CD4-positive, alpha-beta T cell (primary cell): ENCODE results near the gene EPB41L4A. TPM values are rescaled to one million over a fixed set of nuclear protein-coding genes. Genes with fewer than 3 reads are reported as not detected.

ENCODE experiments used
- ATAC-seq: fragments of 200-7000 bp; cut with Tn5 transposase; one replicate; pipeline ENCODE4 v1.10.0; 2022; ENCODE audit warnings: mild to moderate bottlenecking; ENCODE audit not compliant: poor library complexity
- CTCF ChIA-PET: fragments of 350-600 bp; sonication (Branson Sonifier 250); formaldehyde crosslinking; loops from one replicate; lab custom pipeline; 2021; ENCODE audit warnings: antibody characterized with exemption, inconsistent platforms; lab: Charles Lee
- POLR2A ChIA-PET: fragments of 350-600 bp; sonication (Branson Sonifier 250); formaldehyde crosslinking; loops from one replicate; lab custom pipeline; 2021; ENCODE audit warnings: antibody characterized with exemption, inconsistent platforms; lab: Charles Lee
- DNase-seq, 14 experiments: peaks; one replicate each; pipeline ENCODE4 v3.0.0-alpha.2; 2013 to 2020; ENCODE audit warnings: mixed read lengths in 2 of 14
- H3K27ac ChIP-seq, 2 donors: one replicate each; pipeline versions ENCODE4 v1.5.1 to v1.7.0; 2013; ENCODE audit warnings: low read length in 2 of 2, low read depth in 1 of 2, mild to moderate bottlenecking in 1 of 2
- H3K27me3 ChIP-seq, 2 experiments: 1 replicate in 1 of 2; 2 replicates in 1 of 2; pipeline versions ENCODE4 v1.6.1 to v1.7.0; 2013; ENCODE audit warnings: low read length in 2 of 2, control low read depth in 1 of 2, mild to moderate bottlenecking in 1 of 2, moderate library complexity in 1 of 2; ENCODE audit not compliant: insufficient read depth in 2 of 2, control insufficient read depth in 1 of 2
- H3K36me3 ChIP-seq: one replicate; pipeline ENCODE4 v1.6.1; 2013; ENCODE audit warnings: low read length, control low read depth; ENCODE audit not compliant: insufficient read depth
- H3K4me1 ChIP-seq: one replicate; pipeline ENCODE4 v1.6.1; 2013; ENCODE audit warnings: low read length, control low read depth; ENCODE audit not compliant: insufficient read depth
- H3K4me3 ChIP-seq: one replicate; pipeline ENCODE4 v1.5.1; 2013; ENCODE audit warnings: mild to moderate bottlenecking, low read length, moderate library complexity
- H3K9me3 ChIP-seq, 2 experiments: 1 replicate in 1 of 2; 2 replicates in 1 of 2; pipeline versions ENCODE4 v1.6.1 to v1.7.0; 2013; ENCODE audit warnings: low read length in 2 of 2, mild to moderate bottlenecking in 2 of 2, control low read depth in 1 of 2, moderate library complexity in 1 of 2; ENCODE audit not compliant: control insufficient read depth in 1 of 2, insufficient read depth in 1 of 2
- H3K27ac Mint-ChIP-seq: one replicate; pipeline ENCODE4 v1.8.0; 2020; ENCODE audit warnings: mixed read lengths
- H3K27me3 Mint-ChIP-seq: one replicate; pipeline ENCODE4 v1.8.0; 2021; ENCODE audit warnings: mixed read lengths
- H3K36me3 Mint-ChIP-seq: one replicate; pipeline ENCODE4 v1.8.0; 2021; ENCODE audit warnings: low read depth, mixed read lengths
- H3K4me1 Mint-ChIP-seq: one replicate; pipeline ENCODE4 v1.8.0; 2021; ENCODE audit warnings: low read depth, mixed read lengths
- H3K4me3 Mint-ChIP-seq: one replicate; pipeline ENCODE4 v1.8.0; 2020; ENCODE audit warnings: mild to moderate bottlenecking, mixed read lengths
- H3K9me3 Mint-ChIP-seq: one replicate; pipeline ENCODE4 v1.8.0; 2020; ENCODE audit warnings: mixed read lengths
- intact Hi-C, 2 experiments: fragments of 100-400 bp; cut with DNase I in 1 of 2; cut with micrococcal nuclease in 1 of 2; formaldehyde crosslinking; loops; one replicate each; pipeline versions ENCODE4 v1.15.1 to v1.9.0; 2023 to 2025; cut with DNase I, micrococcal nuclease
- total RNA-seq, 174 experiments: library from RNA in 2 of 174; stranded (reverse) in 2 of 174; gene quantifications; one replicate each; pipeline ENCODE4 v1.2.3 and lab custom pipeline; 2021 to 2026
- TF ChIP-seq, protein P1 (sequence below): fragments of 200-600 bp; IDR thresholded peaks from one replicate; pipeline ENCODE4 v1.8.0; 2022; ENCODE audit warnings: antibody characterized with exemption, mild to moderate bottlenecking

Gene EPB41L4A
- total RNA-seq, 2 experiments from 2014 or later = 0.08 TPM; not detected in 1

DNA sequence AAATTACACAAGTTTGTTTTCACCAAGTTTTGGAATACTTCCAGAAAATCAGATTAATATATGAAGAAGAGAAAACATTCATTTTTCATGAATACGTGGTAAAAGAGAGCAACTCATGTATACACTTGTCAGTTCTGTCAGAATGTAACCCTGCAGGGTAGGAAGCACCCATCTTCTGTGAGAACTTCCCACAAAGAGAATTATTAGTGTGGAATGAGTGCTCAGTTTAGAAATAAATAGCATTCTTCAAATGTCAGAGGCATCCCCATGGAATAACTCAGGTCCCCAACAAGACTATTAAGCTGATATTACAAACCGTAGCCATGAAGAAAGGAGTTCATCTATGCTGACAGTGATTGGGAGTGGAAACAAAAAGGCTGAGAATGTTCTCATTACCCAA, 45.2 kb downstream of the EPB41L4A start:
- intact Hi-C loops = no loop called here
- Histone ChIP-seq H3K4me1 (no peaks in the 10 kb centered on the region), H3K27me3 (no peaks in the 10 kb centered on the region), H3K4me3 (no peak overlapping the region), H3K27ac (no peak overlapping the region), H3K9me3 (no peaks in the 10 kb centered on the region), H3K36me3 (no peaks in the 10 kb centered on the region)
- no peak for DNase-seq
- peaks cover 51% of the 10 kb centered on the region for H3K27me3 Mint-ChIP-seq
- POLR2A ChIA-PET = no interaction called here
- H3K4me3 Mint-ChIP-seq = no peak overlapping the region
- H3K9me3 Mint-ChIP-seq = no peaks in the 10 kb centered on the region
- ATAC-seq = no peak
- no peaks in the 10 kb centered on the region for H3K4me1 Mint-ChIP-seq
- CTCF ChIA-PET = no interaction called here
- H3K27ac Mint-ChIP-seq = no peak overlapping the region
- H3K36me3 Mint-ChIP-seq = no peaks in the 10 kb centered on the region
- TF ChIP-seq, protein P1, sequence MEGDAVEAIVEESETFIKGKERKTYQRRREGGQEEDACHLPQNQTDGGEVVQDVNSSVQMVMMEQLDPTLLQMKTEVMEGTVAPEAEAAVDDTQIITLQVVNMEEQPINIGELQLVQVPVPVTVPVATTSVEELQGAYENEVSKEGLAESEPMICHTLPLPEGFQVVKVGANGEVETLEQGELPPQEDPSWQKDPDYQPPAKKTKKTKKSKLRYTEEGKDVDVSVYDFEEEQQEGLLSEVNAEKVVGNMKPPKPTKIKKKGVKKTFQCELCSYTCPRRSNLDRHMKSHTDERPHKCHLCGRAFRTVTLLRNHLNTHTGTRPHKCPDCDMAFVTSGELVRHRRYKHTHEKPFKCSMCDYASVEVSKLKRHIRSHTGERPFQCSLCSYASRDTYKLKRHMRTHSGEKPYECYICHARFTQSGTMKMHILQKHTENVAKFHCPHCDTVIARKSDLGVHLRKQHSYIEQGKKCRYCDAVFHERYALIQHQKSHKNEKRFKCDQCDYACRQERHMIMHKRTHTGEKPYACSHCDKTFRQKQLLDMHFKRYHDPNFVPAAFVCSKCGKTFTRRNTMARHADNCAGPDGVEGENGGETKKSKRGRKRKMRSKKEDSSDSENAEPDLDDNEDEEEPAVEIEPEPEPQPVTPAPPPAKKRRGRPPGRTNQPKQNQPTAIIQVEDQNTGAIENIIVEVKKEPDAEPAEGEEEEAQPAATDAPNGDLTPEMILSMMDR = no peak

DNA sequence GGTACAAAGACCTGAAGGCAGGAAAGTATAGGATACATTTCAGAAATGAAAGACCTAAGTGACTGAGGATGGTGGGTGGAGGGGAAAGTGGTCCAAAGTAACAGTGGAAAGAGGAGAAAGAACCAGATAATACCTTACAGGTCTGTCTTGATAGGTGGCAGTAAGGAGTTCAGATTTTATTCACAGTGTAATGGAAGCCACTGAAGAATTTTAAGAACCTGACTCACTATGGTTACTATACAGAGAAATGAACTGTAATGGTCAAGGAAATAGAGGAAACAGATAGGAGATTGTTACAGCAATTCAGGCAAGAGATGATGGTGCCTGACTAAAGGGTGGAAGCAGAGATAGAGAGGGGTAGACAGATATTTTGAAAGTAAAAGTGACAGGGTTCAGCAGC, 46.5 kb downstream of the EPB41L4A start:
- ChIA-PET POLR2A (no interaction called here), CTCF (no interaction called here)
- Mint-ChIP-seq H3K27ac (no peak overlapping the region), H3K4me1 (no peaks in the 10 kb centered on the region), H3K9me3 (no peaks in the 10 kb centered on the region), H3K4me3 (no peak overlapping the region), H3K36me3 (no peaks in the 10 kb centered on the region), H3K27me3 (peaks cover 41% of the 10 kb centered on the region)
- no peak overlapping the region for H3K4me3 ChIP-seq
- ATAC-seq (no peak), DNase-seq (no peak)
- no peaks in the 10 kb centered on the region for H3K36me3 ChIP-seq
- TF ChIP-seq, protein P1 = no peak
- H3K27ac ChIP-seq = no peak overlapping the region
- intact Hi-C loops = no loop called here
- no peaks in the 10 kb centered on the region for H3K27me3 ChIP-seq
- H3K9me3 ChIP-seq = no peaks in the 10 kb centered on the region
- H3K4me1 ChIP-seq = no peaks in the 10 kb centered on the region

DNA sequence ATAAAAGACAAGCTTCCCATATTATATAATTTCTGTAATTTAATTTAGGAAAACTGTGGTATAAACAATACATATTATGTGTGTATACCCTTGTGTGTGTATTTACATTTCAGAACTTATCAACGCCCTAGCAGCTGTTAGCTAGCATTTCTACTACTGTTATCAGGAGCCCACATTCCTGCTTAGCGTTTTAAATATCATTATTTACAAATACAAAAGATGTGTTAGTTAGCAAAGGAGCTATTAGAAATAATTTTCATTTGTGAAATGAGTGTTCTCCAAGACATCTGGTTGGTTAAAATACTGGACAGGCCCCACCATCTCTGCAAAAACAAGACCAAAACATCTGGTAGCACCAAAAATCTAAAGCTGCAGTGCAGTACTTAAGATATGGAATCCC, 48.0 kb downstream of the EPB41L4A start:
- H3K4me3 Mint-ChIP-seq = no peak overlapping the region
- DNase-seq = no peak
- H3K4me3 ChIP-seq = no peak overlapping the region
- peaks cover 39% of the 10 kb centered on the region for H3K27me3 Mint-ChIP-seq
- H3K36me3 Mint-ChIP-seq = no peaks in the 10 kb centered on the region
- ChIA-PET POLR2A (no interaction called here), CTCF (no interaction called here)
- no peak overlapping the region for H3K27ac Mint-ChIP-seq
- H3K9me3 Mint-ChIP-seq = no peaks in the 10 kb centered on the region
- intact Hi-C loops = no loop called here
- H3K9me3 ChIP-seq = no peaks in the 10 kb centered on the region
- H3K27ac ChIP-seq = no peak overlapping the region
- H3K36me3 ChIP-seq = no peaks in the 10 kb centered on the region
- no peaks in the 10 kb centered on the region for H3K27me3 ChIP-seq
- ATAC-seq = no peak
- H3K4me1 Mint-ChIP-seq = no peaks in the 10 kb centered on the region
- no peaks in the 10 kb centered on the region for H3K4me1 ChIP-seq
- TF ChIP-seq, protein P1 = no peak
